Eye (tissue), 1 donor: ENCODE results near the gene PHB1.
"Not testable (repeated sequence)": the region's sequence is repeated elsewhere in the genome, so short reads cannot be mapped to it uniquely, and the experiment has no call there.

Experiments
- DNase-seq: peaks from one replicate; pipeline ENCODE4 v3.0.0-alpha.2; 2015

The PHB1 gene

DNA sequence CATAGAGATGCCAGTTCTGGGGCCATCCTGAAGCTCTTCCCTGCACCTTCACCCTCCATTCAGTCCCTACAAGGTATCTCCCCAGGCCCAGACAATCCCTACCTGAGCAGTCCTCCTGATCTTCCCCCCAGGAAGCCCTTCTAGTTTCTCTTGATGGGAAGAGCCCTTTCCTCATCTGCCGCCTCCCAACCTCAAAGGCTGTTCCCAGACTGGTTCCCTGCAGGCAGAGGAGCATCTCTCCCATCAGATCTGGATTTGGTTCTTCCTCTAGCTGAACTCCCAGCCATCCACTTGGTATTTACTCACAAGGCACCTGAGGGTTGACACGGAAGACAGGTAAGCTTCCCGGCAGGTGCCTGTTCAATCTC is 24.6 kb upstream of the PHB1 start:
- no peak for DNase-seq

DNA sequence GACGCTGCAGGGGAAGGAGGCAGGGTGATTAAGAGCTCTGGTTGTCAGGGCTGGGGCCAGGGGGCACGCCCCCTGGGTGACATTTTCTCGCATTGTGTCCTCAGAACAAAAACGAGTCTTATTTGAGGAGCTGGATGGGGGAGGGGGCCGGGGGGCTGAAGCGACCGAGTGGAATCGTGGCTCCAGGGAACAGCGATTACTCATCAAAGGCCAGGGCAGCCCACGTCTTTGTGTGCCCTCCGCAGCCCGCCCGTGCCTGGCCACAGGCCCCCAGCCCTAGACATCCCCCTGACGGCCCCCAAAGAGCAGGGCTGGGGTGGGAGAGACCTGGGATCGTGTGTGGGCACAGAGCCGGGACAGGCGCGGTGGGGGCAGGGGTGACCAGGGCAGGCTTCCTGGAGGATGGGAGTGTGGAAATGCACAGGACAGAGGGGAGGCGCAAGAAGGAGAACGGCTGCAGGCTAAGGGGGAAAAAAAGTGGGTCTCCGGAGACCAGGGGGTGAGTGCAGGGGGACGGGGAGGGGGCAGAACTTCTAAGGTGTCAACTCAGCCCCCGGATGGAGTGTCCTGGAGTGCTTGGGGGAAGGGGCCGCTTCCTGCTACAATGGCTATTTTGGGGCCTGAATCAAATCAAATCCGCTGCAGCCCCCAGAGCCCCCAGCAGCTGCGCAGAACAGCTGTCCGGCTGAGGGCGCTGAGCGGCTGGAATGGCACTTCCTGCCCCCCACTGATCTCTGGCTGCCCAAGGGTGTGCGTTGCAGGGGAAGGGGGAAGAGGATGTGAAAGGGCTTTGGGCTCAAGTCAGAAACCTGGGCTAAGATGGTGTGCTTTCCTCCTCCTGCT is 24.0 kb upstream of the PHB1 start:
- DNase-seq, result peak; percentile 93

DNA sequence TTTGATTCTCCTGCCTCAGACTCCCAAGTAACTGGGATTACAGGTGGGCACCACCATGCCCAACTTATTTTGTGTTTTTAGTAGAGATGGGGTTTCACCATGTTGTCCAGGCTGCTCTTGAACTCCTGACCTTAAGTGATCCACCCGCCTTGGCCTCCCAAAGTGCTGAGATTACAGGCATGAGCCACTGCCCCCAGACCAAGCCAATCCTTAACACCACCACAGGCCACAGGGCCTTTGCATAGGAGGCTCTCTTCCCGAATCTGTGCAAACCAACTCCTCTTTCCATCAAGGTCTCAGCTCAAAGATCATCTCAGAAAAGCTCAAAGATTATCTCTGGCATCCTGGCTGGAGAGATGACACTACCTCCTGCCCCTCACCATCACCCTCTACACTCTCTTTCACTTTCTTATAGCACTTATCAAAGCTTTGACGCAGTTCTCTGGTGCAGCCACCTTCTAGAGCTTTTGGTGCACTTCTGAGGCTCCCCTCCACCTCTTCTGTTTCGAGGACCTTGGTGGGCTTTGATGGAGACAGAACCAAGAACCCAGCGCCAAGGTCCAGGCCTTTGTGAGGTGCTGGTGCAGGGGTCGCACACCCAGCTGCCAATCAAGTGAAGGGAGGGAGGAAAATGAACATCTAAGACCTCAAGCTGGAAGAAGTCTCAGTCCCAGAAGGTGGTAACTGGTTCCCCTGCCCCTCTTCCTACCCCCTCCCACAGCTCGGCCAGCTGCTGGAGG is 23.2 kb upstream of the PHB1 start:
- no peak for DNase-seq

DNA sequence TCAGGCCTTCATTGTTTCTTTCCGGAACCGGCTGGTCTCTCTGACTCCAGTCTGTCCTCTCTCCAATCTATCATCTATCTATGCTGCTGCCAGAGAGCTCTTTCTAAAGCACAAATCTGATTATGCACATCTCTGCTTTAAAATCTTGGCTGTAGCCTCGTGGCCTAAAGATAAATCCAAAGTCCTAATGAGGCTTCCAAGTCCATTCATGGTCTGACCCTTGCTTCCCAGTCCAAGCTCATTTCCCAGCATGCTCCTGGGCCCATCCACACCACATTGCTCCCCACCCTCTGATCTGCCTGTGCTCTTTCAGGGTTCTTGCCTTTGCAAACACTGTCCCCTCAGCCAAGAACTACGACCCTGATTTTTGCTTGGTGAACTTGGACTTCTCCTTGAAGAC is 21.5 kb upstream of the PHB1 start:
- DNase-seq, result no peak

DNA sequence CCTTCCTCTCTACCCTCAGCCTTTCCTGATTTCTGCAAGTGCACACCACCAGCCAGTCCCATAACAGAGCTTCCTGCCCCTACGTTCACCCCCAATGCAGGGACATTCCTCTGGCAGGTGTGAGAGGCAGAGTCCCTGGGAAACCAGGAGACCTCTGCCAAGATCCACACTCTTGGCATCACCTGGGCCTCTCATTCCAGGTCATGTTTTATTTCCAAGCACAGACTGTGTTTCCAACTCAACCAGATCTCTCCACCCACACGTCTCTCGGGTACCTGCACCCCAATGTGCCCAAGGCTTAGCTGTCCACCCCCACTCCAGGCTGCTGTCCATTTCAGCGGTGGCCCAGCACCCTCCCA is 21.0 kb upstream of the PHB1 start:
- DNase-seq, result no peak

DNA sequence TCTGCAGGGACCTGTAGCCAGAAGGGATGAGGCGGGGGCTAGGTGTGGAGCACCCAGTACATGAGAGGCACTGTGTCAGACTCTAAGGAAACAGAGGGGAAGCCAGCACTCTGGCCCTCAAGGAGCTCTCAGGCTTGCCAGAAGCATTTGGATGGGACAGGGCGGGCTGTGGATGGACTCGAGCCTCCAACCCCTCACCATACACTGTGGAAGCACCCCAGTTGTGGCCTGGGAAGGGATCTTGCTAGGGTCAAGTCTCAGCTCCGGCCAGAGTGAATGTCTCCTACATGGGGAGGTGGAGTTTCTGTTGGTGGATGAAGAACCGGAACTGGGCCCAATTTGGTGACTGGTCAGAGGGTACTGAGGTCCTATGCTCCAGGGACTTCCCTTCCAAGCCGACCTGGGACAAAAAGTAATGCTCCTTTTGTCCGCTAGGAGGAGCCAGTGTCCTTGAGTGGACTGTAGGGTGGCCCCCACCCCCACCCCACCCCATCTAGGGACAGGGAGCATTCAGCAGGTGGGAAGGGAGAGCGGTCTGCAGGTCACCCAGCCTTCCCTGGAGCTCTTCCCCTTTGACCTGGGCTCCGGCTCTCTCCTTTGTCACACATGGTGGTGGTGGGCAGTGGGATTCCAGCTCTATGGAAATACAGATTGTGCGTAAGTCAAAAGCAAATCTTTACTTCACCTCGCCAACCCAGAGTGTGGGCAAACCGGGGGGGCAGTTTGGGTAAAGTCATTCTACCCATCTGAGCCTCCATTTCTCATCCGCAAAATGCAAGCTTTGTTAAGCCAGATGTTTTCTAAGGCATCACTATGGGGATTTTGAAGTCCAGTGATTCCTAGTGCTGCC is 20.4 kb upstream of the PHB1 start:
- DNase-seq, result peak; percentile 75

DNA sequence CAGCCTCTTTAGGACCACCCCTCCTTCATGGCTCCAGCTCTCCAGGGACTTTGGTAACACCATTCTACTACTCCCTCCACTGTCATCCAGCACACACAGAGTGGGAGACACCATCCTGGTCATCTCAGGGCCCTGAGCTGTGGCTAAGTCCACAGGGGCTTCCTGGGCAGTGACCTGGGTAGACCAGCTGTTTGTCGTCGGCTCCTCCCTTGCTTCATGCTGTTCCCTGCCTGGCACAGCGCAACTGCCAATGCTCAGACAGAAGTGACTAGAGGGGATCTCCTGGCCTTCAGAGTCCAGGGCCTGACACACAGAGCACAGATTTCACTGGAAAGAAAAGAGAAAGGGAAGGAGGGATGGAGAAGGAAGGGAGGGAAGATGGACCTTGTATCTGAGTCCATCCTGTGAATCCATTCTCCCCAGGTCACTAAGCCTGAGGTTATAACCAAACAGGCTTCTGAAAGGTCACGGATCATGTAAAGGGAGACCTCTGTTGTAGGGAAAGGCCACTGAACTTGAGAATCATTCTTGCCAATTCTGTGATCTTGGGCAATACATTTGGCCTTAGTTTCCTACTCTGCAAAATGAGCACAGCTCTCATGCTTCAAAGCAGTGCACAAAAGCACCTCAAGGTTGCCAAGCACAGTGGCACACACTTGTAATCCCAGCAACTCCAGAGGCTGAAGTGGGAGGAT is 18.5 kb upstream of the PHB1 start:
- no peak for DNase-seq

DNA sequence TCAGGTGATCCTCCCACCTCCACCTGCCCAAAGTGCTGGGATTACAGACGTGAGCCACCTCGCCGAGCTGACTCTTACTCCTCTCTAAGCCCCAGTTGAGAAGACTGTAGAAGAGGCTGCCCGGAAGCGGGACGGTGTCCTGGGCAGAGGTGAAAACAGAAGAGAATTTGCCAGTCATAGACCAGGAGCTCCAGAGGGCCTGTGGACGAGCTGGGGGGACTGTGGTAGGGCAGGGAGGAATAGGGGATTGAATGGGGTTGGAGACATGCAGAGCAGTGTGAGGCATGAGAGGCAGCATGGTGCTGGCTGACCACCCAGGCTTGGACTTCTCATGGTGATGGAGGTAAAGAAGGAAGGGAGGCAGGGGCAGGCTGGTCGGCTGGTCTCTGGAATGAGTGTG is 17.1 kb upstream of the PHB1 start:
- DNase-seq, result no peak

DNA sequence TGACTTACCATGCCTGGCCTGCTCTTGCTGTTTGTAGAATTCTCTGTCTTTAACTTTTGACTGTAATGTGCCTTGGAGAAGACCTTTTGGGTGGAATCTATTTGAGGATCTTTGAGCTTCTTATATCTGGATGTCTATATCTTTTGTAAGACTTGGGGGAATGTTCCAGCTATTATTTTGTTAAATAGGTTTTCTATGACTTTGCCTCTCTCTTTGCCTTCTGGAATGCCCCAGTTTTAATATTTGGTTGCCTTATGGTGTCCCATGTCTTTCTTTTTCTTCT is 10.3 kb upstream of the PHB1 start:
- no peak for DNase-seq

DNA sequence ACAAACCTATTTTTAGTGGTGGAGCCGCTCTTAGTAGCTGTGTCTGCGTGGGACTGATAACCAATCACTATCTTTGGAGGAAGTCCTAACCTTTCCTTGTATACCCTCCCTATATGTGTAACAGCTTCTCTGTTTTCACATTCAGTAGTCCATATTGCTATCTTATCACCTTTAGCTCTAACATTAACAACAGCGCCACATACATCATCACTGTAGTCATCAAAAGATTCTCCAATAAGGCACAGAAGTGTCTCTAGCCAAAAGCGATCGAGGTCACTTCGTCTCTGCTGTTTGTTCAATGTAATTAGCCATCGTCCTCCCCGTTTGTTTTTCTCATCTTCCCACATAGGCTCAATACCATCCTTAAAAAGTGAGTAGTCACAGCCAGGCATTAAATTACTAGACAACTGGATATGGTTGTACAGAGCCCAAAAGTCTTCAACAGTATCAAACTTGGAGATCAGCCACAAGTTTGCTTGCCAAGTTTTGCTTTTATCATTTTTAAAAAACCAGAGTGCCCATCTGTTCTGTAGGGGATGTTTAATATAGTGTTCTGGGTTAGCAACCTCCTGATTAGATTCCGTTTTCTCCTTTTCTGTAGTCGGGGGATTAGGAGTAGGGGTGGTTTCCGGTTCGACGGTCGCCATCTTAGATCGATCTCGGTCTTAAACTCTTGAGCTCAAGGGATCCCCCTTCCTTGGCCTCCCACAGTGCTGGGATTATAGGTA is 9.8 kb upstream of the PHB1 start:
- not testable (repeated sequence) for DNase-seq

DNA sequence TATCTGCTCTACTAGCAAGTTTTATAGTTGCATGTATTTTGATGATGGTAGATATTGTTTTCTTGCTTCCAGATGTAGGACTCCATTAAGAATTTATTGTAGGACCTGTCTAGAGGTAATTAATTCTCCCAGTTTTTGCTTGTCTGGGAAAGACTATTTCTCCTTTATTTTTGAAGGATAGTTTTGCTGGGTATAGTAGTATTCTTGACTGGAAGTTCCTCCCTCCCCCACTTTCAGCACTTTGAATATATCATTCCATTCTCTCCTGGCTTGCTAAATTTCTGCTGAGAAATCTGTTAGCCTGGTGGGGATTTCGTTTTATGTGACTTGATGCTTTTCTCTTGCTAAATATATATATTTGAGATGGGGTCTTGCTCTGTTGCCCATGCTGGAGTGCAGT is 8.0 kb upstream of the PHB1 start:
- no peak for DNase-seq

DNA sequence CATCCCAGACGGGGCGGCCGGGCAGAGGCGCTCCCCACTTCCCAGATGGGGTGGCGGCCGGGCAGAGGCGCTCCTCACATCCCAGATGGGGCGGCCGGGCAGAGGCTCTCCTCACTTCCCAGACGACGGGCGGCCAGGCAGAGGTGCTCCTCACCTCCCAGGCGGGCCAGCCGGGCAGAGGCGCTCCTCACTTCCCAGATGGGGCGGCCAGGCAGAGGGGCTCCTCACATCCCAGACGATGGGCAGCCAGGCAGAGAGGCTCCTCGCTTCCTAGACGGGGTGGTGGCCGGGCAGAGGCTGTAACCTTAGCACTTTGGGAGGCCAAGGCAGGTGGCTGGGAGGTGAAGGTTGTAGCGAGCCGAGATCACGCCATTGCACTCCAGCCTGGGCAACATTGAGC is 5.1 kb upstream of the PHB1 start:
- not testable (repeated sequence) for DNase-seq

DNA sequence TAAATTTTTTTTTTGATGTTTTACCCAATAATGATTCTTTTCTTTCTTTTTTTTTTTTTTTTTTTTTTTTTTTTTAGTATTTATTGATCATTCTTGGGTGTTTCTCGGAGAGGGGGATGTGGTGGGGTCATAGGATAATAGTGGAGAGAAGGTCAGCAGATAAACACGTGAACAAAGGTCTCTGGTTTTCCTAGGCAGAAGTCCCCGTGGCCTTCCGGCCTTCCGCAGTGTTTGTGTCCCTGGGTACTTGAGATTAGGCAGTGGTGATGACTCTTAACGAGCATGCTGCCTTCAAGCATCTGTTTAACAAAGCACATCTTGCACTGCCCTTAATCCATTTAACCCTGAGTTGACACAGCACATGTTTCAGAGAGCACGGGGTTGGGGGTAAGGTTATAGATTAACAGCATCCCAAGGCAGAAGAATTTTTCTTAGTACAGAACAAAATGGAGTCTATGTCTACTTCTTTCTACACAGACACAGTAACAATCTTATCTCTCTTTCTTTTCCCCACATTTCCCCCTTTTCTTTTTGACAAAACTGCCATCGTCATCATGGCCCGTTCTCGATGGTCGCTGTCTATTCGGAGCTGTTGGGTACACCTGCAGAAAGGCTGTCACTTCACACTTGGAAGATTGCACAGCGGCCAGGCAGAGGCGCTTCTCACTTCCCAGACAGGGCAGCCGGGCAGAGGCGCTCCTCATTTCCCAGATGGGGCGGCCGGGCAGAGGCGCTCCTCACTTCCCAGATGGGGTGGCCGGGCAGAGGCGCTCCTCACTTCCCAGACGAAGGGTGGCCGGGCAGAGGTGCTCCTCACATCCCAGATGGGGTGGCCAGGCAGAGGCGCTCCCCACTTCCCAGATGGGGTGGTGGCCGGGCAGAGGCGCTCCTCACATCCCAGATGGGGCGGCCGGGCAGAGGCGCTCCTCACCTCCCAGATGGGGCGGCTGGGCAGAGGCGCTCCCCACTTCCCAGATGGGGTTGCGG is 4.4 kb upstream of the PHB1 start:
- DNase-seq, result not testable (repeated sequence)

DNA sequence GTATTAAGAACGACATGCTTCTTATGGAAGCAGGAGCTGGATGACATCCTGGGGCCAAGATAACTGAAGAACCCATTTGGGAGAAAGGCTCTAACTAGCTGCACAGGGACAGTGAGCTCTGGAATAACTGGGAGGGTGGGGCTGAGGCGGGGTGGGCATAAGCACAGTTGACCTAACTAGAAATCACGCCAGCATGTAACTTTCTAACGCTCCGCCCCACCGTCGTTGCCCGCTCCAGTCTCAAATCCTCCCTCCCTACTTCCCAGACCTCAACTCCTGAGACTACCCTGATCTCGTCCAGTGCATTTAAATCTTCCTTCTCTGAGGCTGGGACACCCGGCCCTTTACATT is 436 bp downstream of the PHB1 start:
- no peak for DNase-seq

DNA sequence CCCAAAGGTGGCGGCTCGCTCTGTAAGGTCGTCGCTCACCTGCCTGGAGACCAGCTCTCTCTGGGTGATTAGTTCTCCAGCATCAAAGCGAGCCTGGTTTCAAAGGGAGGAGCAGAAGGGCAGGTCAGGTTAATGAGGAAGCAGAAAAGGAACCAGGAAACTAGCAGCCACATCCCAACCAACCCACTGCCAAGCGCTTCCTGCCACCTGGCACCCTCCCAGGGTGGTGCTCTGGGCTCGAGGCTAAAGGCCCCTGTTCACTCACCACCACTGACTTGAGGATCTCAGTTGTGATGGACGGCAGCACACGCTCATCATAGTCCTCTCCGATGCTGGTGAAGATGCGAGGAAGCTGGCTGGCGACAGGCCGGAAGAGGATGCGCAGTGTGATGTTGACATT is 5.6 kb downstream of the PHB1 start:
- DNase-seq, result no peak

DNA sequence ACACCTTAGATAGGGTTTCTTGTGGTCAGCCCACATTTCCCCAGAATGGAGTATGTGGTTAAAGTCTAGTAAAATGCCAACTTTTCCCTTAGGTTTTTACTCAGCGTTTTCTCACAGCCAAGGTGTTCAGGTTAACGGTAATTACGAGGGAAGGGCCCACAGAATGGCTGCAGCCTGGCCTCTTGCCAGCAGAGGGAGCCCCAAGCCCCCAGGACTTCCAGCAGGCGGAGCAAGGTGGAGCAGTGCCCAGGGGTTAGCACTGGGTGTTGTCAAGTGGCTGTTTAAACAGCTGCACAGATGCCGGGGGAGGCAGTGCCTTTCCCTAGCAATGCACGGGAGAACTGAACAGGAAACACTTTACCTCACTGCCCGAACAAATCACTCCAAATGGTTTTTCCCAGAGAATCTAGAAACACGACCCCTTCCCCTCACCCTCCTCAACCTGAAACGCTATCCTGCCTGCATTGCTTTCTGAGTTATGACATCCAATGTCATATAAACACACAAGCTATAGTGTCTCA is 6.6 kb downstream of the PHB1 start:
- DNase-seq, result peak; percentile 92

DNA sequence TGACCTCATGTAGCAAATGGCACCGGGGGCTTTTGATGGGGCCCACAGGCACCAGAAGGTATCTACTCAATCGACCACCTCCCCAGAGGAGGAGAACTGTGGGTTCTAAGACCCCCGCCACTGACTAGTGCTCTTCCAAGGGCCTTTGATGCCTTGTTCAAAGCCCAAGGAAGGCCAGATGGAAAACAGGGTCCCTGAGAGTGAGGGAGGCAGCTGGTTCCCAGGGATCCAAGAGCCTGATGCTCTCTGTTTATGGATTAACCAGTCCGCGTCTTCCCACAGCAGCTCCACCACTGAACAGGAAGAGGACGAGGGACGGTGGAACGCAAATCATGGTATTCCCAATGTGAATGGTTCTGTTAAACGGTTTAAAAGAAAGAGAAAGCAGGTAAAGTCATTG is 7.6 kb downstream of the PHB1 start:
- DNase-seq, result no peak

DNA sequence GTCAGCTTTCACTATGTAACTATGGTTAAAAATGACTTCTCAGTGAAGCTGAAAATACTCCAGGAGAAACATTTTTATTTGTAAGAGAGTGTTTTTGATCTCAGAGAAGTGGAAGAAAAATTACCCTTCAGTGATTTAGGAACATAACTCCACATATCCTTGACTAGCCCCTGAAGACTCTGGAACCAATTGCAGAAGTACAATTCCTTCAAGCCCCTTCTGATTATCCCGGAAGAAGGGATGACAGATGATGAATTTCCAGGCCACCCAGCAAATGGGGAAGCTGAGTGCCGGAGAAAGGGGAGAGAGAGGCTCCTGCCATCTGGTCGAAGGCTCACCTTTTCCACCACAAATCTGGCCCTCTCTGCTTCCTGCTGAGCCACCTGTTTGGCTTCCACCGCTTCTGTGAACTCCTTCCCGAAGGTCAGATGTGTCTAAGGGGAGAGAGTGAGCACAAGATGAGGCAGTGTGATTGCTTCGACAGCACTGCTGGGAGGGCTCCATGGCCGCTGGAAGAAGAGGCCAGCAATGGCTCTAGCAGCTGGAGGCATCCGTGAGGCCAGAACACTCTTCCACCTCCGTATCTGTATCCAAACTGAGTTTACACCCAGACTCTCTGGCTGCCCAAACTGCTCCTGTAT is 8.1 kb downstream of the PHB1 start:
- DNase-seq, result no peak

DNA sequence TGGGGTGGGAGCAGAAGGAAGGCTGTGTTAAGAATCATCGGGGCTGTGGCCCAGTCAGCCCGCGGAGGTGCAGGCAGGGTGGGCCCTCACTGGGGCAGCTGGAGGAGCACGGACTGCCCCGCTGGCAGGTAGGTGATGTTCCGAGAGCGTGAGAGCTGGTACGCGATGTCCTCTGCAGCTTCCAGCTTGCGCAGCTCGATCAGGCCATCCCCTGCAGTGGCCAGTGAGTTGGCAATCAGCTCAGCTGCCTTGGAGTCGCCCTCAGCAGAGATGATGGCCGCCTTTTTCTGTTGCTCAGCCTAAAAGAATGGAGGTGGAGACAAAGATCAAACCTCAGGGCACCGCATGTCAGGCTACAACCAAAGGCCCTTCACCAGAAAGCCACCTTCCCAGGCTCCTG is 9.8 kb downstream of the PHB1 start:
- DNase-seq, result no peak

DNA sequence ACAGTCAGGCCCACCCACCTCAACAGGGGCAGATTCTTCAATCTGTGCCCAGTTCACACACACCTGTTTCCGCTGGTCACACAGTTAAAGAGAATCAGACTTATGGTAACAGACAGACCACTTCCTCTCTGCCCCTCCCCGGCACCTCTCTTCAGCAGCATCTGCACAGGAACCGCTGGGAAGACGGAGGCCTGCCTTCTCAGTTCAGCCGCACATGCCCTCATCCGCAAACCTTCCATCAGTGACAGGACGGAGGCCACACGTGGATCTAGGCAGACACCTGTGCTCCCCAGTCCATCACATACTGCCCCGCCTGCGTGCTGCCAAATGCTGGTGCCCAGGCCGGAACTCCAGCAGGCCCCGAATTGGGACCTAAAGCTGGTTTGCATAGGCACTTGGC is 10.3 kb downstream of the PHB1 start:
- no peak for DNase-seq
